HG02610 (cell line): ENCODE measurements around the gene NMUR1.

ENCODE experiments used
- ATAC-seq: cut with Tn5 transposase; IDR thresholded peaks from one replicate; pipeline ENCODE4 v1.9.1; 2021; ENCODE audit warnings: mild to moderate bottlenecking, moderate library complexity; ENCODE audit not compliant: unreplicated experiment

Gene NMUR1

GRCh38 chr2:231494669-231495068, 35.6 kb downstream of the NMUR1 start:
- ATAC-seq: no peak

GRCh38 chr2:231490801-231491200, 39.4 kb downstream of the NMUR1 start:
- ATAC-seq: no peak

GRCh38 chr2:231489990-231490389, 40.3 kb downstream of the NMUR1 start:
- ATAC-seq: no peak

DNA sequence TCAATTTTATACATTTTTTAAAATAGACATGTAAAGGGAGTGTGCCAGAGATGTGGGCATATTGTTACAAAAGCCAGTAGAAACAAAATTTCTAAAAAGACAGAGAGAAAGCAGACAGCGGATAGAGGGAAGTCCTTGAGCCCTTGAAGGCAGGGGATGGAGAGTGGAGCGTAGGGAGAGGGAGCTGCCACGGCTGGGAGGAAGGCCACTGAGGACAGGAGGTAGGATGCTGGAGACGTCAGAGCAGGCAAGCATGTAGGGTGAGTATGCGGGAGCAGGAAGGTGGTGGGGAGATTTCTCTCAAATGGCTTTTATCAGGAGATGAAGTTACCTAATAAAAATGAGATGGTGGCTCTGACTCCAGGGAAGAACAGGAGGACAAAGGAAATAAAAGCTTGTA, 41.9 kb downstream of the NMUR1 start:
- ATAC-seq: no peak

DNA sequence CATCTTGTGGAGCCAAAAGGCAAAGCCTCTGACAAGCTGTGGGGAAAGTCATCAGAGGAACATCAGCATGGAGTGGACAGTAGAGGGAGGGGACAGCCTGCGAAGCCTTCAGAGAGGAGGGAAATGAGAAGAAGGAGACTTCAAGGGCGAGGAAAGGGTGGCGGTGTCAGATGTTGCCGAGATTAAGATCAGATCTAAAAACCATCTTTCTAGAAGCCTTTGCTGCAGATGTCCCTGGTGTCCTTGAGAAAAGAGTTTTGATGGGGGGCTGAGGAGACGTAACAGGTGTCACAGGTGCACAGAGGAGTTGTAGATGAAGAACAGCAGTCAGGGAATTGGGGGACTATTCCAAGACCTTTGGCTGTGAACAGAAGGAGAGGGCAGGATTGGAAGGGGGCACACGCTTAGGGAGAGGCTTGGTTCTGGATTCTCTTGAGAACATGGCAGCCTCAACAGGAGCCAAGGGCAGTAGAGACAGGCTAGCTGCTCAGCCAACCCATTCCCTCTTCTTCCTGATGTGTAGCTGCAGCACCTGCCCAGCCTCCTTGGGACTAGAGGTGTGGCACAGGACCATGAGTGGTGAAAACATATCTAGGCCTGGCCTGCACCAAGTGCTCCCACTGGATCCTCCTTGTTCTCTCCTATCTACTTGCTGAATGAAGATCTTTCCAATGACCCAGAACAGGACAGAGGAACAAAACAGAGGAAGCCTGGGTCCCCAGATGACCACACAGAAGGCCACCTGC, 43.2 kb downstream of the NMUR1 start:
- no peak for ATAC-seq

DNA sequence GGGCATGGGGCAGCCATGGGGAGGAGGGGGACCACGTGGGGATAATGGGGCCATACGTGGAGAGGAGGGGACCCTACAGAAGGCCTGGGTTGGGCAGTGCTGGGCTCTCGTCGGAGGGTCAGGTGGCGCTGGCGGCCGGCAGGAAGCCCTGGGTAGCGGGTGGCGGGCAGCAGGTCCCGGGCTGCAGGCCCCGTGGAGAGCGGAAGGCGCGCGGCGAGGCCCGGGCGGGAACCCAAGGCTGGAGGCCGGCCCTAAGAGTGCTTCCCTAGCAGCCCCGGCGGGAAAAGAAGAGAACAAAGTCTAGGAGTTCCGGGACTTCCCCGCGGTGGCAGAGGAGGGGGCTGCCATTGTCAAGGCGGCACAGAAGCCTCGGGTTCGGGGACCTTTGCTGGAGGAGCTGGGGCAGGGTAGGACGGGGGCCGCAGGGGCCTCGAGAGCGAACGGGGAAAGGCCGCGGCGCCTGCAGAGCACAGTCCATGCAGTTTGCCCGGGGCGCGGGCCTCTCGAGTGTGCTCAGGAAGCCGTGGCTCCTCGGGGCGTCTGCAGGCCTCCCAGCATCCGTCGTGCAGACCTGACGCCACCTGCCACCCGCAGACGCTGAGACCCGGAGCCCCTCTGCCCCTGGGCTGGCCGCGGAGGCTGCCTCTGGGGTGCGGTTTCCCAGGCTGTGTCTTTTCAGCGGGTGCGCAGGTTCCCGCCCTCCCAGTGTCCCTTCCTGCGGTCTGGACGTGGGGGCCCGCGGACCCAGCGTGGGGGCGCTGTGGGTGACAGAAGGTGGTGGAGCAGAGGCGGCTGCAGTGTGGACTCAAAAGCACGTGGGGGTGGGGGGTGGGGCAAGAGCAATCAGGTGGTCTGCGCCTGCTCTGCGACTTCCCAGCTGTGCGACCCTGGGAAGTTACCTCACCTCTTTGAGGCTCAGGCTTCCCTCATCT, 46.6 kb downstream of the NMUR1 start:
- peak; percentile 10 for ATAC-seq

- peak; percentile 76 for ATAC-seq
Measured at GRCh38 chr2:231482806-231483391, 47.3 kb downstream of the NMUR1 start.

- no peak for ATAC-seq
Measured at GRCh38 chr2:231480781-231481180, 49.5 kb downstream of the NMUR1 start.

DNA sequence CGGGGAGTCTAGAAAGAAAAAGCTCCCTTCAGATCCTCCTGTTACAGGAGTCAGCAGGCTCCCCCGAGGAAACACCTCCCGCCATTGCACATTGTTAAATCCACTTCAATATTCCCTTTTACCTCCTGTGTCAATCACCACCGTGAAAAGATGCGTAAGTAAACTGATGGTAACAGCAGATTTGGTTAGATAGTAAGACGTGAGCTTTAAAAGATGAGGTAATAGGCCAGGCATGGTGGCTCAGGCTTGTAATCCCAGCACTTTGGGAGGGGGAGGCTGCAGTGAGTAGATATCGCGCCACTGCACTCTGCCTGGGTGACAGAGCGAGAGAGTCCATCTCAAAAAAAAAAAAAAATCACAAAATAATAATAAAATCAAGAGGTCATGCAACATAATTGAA, 50.8 kb downstream of the NMUR1 start:
- no peak for ATAC-seq

DNA sequence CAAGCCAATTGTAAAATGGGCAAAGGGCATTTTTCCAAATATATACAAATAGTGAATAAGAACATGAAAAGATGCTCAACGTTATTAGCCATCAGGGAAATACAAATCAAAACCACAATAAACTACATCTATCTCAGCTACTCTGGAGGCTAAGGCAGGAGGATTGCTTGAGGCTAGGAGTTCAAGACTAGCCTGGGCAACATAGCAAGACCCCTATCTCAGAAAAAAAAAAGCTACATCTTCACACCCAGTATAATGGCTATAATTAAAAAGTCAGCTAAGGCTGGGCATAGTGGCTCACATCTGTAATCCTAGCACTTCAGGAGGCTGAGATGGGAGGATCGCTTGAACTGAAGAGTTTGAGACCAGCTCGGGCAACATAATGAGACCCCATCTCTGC, 53.3 kb downstream of the NMUR1 start:
- no peak for ATAC-seq

GRCh38 chr2:231475965-231476364, 54.3 kb downstream of the NMUR1 start:
- ATAC-seq: no peak
